ENCODE measurements around the gene CRELD2. TPM values are rescaled to one million over a fixed set of nuclear protein-coding genes. Genes with fewer than 3 reads are reported as not detected.

CRELD2 gene
- total and polyA plus RNA-seq, 2 of the 13 experiments (the other 11 are each of a cell fraction or from before 2014, with no cell fraction given) = 17.2 to 44.7 TPM

- peak; percentile 68; the same call in 1 of the 2 replicates for TF ChIP-seq CENPT (CRISPR knock-in tag; IDR thresholded peaks at IDR 0.05; ENCODE audit: low read depth)
- no peak for TF ChIP-seq JARID2 (CRISPR knock-in tag; IDR thresholded peaks at IDR 0.05; ENCODE audit: insufficient replicate concordance)
- TF ChIP-seq CREB1 (IDR thresholded peaks at IDR 0.05) = peak; percentile 77; the same call in 1 of the 2 replicates
- TF ChIP-seq CREB1 (CRISPR knock-in tag; IDR thresholded peaks at IDR 0.05) = no peak
- TF ChIP-seq ZNF879 (CRISPR knock-in tag; IDR thresholded peaks at IDR 0.05) = peak; percentile 96
- TF ChIP-seq HMG20B (CRISPR knock-in tag; conservative IDR thresholded peaks at IDR 0.05) = peak; percentile 50; the same call in 1 of the 2 replicates
- peak; percentile 75; the same call in 1 of the 2 replicates for TF ChIP-seq ZNF160 (CRISPR knock-in tag; IDR thresholded peaks at IDR 0.05)
- TF ChIP-seq, protein P1, sequence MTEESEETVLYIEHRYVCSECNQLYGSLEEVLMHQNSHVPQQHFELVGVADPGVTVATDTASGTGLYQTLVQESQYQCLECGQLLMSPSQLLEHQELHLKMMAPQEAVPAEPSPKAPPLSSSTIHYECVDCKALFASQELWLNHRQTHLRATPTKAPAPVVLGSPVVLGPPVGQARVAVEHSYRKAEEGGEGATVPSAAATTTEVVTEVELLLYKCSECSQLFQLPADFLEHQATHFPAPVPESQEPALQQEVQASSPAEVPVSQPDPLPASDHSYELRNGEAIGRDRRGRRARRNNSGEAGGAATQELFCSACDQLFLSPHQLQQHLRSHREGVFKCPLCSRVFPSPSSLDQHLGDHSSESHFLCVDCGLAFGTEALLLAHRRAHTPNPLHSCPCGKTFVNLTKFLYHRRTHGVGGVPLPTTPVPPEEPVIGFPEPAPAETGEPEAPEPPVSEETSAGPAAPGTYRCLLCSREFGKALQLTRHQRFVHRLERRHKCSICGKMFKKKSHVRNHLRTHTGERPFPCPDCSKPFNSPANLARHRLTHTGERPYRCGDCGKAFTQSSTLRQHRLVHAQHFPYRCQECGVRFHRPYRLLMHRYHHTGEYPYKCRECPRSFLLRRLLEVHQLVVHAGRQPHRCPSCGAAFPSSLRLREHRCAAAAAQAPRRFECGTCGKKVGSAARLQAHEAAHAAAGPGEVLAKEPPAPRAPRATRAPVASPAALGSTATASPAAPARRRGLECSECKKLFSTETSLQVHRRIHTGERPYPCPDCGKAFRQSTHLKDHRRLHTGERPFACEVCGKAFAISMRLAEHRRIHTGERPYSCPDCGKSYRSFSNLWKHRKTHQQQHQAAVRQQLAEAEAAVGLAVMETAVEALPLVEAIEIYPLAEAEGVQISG (CRISPR knock-in tag; IDR thresholded peaks at IDR 0.05) = peak; percentile 66; the same call in 1 of the 2 replicates
- TF ChIP-seq ZNF607 (CRISPR knock-in tag; IDR thresholded peaks at IDR 0.05; ENCODE audit: borderline replicate concordance) = peak; percentile 90
- TF ChIP-seq MNT (IDR thresholded peaks at IDR 0.05) = peak; percentile 50
- TF ChIP-seq NR2F1 (CRISPR knock-in tag; IDR thresholded peaks at IDR 0.05) = no peak
- TF ChIP-seq, protein P2, sequence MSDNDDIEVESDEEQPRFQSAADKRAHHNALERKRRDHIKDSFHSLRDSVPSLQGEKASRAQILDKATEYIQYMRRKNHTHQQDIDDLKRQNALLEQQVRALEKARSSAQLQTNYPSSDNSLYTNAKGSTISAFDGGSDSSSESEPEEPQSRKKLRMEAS (IDR thresholded peaks at IDR 0.05) = peak; percentile 98
- no peak for TF ChIP-seq SOX13 (IDR thresholded peaks at IDR 0.05)
- TF ChIP-seq SOX13 (CRISPR knock-in tag; conservative IDR thresholded peaks at IDR 0.05 in 1 of 2, IDR thresholded peaks at IDR 0.05 in 1 of 2) = peak in 1 of 2 experiments; percentile 29; a peak in 1 of 4 replicates
- no peak for TF ChIP-seq NR2F2 (IDR thresholded peaks at IDR 0.05; ENCODE audit: borderline replicate concordance, low read depth)
- TF ChIP-seq ZNF615 (CRISPR knock-in tag; IDR thresholded peaks at IDR 0.05; ENCODE audit: borderline replicate concordance) = no peak
- no peak for TF ChIP-seq ETS1 (CRISPR knock-in tag; IDR thresholded peaks at IDR 0.05)
- peak; percentile 57 for TF ChIP-seq NR2C2 (CRISPR knock-in tag; IDR thresholded peaks at IDR 0.05; ENCODE audit: borderline replicate concordance)
- TF ChIP-seq PCBP1 (IDR thresholded peaks at IDR 0.05; ENCODE audit: borderline replicate concordance, low read depth, low read length) = no peak
- TF ChIP-seq ARID2 (CRISPR knock-in tag; IDR thresholded peaks at IDR 0.05; ENCODE audit: borderline replicate concordance) = no peak
- no peak for TF ChIP-seq LCORL (IDR thresholded peaks at IDR 0.05)
- TF ChIP-seq LCORL (CRISPR knock-in tag; IDR thresholded peaks at IDR 0.05) = peak; percentile 76; the same call in 1 of the 2 replicates
- no peak for TF ChIP-seq EP300 (IDR thresholded peaks at IDR 0.05; ENCODE audit: low read depth in 2 of 2, low read length in 2 of 2)
- no peak for TF ChIP-seq EP300 (CRISPR knock-in tag; IDR thresholded peaks at IDR 0.05; ENCODE audit: borderline replicate concordance)
Observed at GRCh38 chr22:49960159-49961004, 41.9 kb downstream of the CRELD2 start, which contains the start of gene PIM3 (continued).

Measured in HepG2 (cell line).